ENCODE measurements around the gene DAND5. TPM values are rescaled to one million over a fixed set of nuclear protein-coding genes. Genes with fewer than 3 reads are reported as not detected.

The DAND5 gene
- total and polyA plus RNA-seq, 2 of the 13 experiments (the other 11 are each of a cell fraction or from before 2014, with no cell fraction given) = 0.04 TPM; not detected in 1

DNA sequence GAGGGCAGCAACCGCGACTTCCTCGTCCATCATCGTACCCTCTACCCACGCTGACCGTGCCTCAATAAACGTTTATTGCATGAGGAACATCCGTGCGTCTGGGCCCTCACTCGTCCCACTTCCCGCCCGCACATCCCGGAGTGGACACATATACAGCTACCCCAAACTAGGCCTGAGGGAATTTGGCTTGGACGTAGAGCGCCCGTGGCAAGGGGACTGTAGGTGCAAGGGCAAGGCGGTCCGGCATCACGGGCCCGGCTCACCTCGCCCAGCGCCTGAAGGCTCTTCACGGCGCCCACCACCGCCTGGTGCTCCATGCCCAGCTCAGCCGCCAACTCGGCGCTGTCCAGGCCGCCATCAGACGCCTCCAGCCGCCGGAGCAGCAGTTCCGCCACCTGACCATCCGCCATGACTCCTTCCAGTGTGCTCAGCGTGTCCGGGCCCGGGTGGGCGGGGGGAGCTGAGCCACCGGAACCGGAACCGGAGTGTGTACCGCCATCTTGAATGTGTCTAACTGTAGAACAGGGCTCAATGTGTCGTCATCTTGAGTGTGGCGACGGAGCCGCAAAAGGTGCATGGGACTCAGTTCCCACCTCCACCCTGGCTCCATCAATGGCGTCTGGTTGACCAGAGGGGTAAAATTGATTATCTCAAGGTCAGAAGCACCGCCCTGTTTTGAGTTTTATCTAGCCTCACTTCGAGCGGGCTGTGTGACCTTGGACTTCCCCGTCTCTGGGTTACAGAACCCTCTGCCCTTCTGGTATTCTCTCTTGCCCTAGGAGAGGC lies 35.9 kb upstream of the DAND5 start, which contains the start of gene FARSA (continued):
- peak; percentile 80; the same call in 1 of the 2 replicates for TF ChIP-seq YEATS4 (CRISPR knock-in tag; IDR thresholded peaks at IDR 0.05; ENCODE audit: borderline replicate concordance)
- TF ChIP-seq, protein P1, sequence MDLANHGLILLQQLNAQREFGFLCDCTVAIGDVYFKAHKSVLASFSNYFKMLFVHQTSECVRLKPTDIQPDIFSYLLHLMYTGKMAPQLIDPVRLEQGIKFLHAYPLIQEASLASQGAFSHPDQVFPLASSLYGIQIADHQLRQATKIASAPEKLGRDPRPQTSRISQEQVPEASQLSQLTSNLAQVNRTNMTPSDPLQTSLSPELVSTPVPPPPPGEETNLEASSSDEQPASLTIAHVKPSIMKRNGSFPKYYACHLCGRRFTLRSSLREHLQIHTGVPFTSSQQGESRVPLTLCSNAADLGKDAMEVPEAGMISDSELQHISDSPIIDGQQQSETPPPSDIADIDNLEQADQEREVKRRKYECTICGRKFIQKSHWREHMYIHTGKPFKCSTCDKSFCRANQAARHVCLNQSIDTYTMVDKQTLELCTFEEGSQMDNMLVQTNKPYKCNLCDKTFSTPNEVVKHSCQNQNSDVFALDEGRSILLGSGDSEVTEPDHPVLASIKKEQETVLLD (CRISPR knock-in tag; IDR thresholded peaks at IDR 0.05; ENCODE audit: low read depth) = peak; percentile 86
- peak; percentile 50; the same call in 1 of the 2 replicates for TF ChIP-seq KDM4B (CRISPR knock-in tag; IDR thresholded peaks at IDR 0.05)
- TF ChIP-seq ZBTB25 (CRISPR knock-in tag; IDR thresholded peaks at IDR 0.05) = peak; percentile 41; the same call in 1 of the 2 replicates
- peak; percentile 100 for TF ChIP-seq YY1 (IDR thresholded peaks at IDR 0.05; ENCODE audit: insufficient read depth, insufficient replicate concordance, low read depth, low read length)
- TF ChIP-seq ZMYM4 (CRISPR knock-in tag; IDR thresholded peaks at IDR 0.05) = 0 out of 2 replicates have a peak, but pooled peaks have one; percentile 13
- 0 out of 2 replicates have a peak, but pooled peaks have one; percentile 55 for TF ChIP-seq ZNF260 (CRISPR knock-in tag; IDR thresholded peaks at IDR 0.05; ENCODE audit: borderline replicate concordance, low read depth)
- TF ChIP-seq ASH2L (IDR thresholded peaks at IDR 0.05; ENCODE audit: insufficient read length, low read depth, low read length) = peak; percentile 57
- TF ChIP-seq IKZF1 (IDR thresholded peaks at IDR 0.05) = no peak
- no peak for TF ChIP-seq ZNF205 (CRISPR knock-in tag; IDR thresholded peaks at IDR 0.05)
- TF ChIP-seq RERE (CRISPR knock-in tag; IDR thresholded peaks at IDR 0.05; ENCODE audit: low read depth) = no peak
- TF ChIP-seq ATF7 (IDR thresholded peaks at IDR 0.05) = no peak
- 0 out of 2 replicates have a peak, but pooled peaks have one; percentile 45 for TF ChIP-seq ATF7 (CRISPR knock-in tag; IDR thresholded peaks at IDR 0.05)
- TF ChIP-seq, protein P2, sequence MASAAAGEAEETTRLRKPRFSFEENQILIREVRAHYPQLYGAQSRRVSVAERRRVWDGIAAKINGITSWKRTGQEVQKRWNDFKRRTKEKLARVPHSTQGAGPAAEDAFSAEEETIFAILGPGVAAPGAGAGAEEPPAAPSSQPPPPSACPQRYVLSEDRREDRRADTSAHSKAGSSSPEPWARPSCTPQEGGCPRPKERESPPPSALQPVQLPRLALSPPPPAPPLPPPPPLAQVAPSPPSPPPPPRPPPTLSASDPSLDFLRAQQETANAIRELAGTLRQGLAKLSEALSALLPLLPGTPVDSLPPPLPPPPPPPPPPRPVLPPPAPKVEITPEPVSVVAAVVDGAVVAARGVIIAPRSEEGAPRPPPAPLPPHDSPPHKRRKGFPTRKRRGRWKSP (CRISPR knock-in tag; IDR thresholded peaks at IDR 0.05) = 0 out of 2 replicates have a peak, but pooled peaks have one; percentile 56
- no peak for TF ChIP-seq GTF2F1 (IDR thresholded peaks at IDR 0.05; ENCODE audit: low read length)
- no peak for TF ChIP-seq MLLT10 (CRISPR knock-in tag; IDR thresholded peaks at IDR 0.05)
- no peak for TF ChIP-seq ZNF615 (CRISPR knock-in tag; IDR thresholded peaks at IDR 0.05; ENCODE audit: borderline replicate concordance)
- no peak for TF ChIP-seq ZNF572 (CRISPR knock-in tag; IDR thresholded peaks at IDR 0.05)
- no peak for TF ChIP-seq ZNF430 (CRISPR knock-in tag; IDR thresholded peaks at IDR 0.05)
- no peak for TF ChIP-seq HNF4G (IDR thresholded peaks at IDR 0.05; ENCODE audit: borderline replicate concordance, low read depth, low read length)
- no peak for TF ChIP-seq HNF4G (CRISPR knock-in tag; IDR thresholded peaks at IDR 0.05; ENCODE audit: borderline replicate concordance, low read depth)

Data from HepG2 (cell line).